Activated CD4-positive, alpha-beta T cell treated with anti-CD3 and anti-CD28 coated beads for 36 hours (primary cell): Measurements from ENCODE around the gene OR52E5. TPM values are rescaled to one million over a fixed set of nuclear protein-coding genes. Genes with fewer than 3 reads are reported as not detected.

ENCODE experiments used
- ATAC-seq: fragments of 200-7000 bp; cut with Tn5 transposase; one replicate; pipeline ENCODE4 v1.10.0; 2021; ENCODE audit warnings: mild to moderate bottlenecking, moderate library complexity
- CTCF ChIA-PET: fragments of 350-600 bp; sonication (Branson Sonifier 250); formaldehyde crosslinking; loops from one replicate; lab custom pipeline; 2021; ENCODE audit warnings: antibody characterized with exemption; lab: Charles Lee
- POLR2A ChIA-PET: fragments of 350-600 bp; sonication (Branson Sonifier 250); formaldehyde crosslinking; loops from one replicate; lab custom pipeline; 2021; ENCODE audit warnings: antibody characterized with exemption, inconsistent platforms; lab: Charles Lee
- DNase-seq: peaks from one replicate; pipeline ENCODE4 v3.0.0-alpha.2; 2020
- H3K27ac Mint-ChIP-seq: one replicate; pipeline ENCODE4 v1.8.0; 2021; ENCODE audit warnings: mixed read lengths
- H3K27me3 Mint-ChIP-seq: one replicate; pipeline ENCODE4 v1.8.0; 2021; ENCODE audit warnings: mixed read lengths
- H3K36me3 Mint-ChIP-seq: one replicate; pipeline ENCODE4 v1.8.0; 2021; ENCODE audit warnings: low read depth, mixed read lengths
- H3K4me1 Mint-ChIP-seq: one replicate; pipeline ENCODE4 v1.8.0; 2021; ENCODE audit warnings: mixed read lengths
- H3K4me3 Mint-ChIP-seq: one replicate; pipeline ENCODE4 v1.8.0; 2021; ENCODE audit warnings: mild to moderate bottlenecking, moderate library complexity, mixed read lengths
- H3K9me3 Mint-ChIP-seq: one replicate; pipeline ENCODE4 v1.8.0; 2021; ENCODE audit warnings: low read depth, mixed read lengths
- intact Hi-C, 2 experiments: fragments of 100-400 bp; cut with DNase I in 1 of 2; cut with micrococcal nuclease in 1 of 2; formaldehyde crosslinking; loops; one replicate each; pipeline versions ENCODE4 v1.14.2 to v1.15.1; 2022 to 2024; cut with DNase I, micrococcal nuclease
- total RNA-seq, 2 experiments: library from RNA; stranded (reverse); gene quantifications; one replicate each; pipeline ENCODE4 v1.2.3, GENCODE V29; 2021

OR52E5 gene
- not detected for total RNA-seq

GRCh38 chr11:5892908-5893307 is at the start of gene OR52E5:
TSS of gene OR52E5 (plus strand) at chr11:5893208. CDS start at chr11:5900777, 7,569 bp downstream.
- ChIA-PET POLR2A (no interaction called here), CTCF (interaction anchor here (1.1 kb wide), 1 partner anchor 18 kb away, joined by 4 read pairs; no protein-coding TSS in a partner anchor)
- no peak within 1 kb of the TSS for H3K4me3 Mint-ChIP-seq
- H3K9me3 Mint-ChIP-seq = no peaks in the 10 kb centered on the region
- intact Hi-C loops = loop anchor here (5.0 kb wide), 2 partner anchors 416 to 459 kb away; no protein-coding TSS in a partner anchor
- H3K27ac Mint-ChIP-seq = no peak within 1 kb of the TSS
- DNase-seq = no peak
- H3K36me3 Mint-ChIP-seq = no peaks in the 10 kb centered on the region
- no peak for ATAC-seq
- H3K4me1 Mint-ChIP-seq = no peaks in the 10 kb centered on the region
- peaks cover 6% of the 10 kb centered on the region for H3K27me3 Mint-ChIP-seq

GRCh38 chr11:5846701-5847100 is 46.3 kb upstream of the OR52E5 start:
- H3K4me3 Mint-ChIP-seq = no peak overlapping the region
- DNase-seq (no peak), ATAC-seq (no peak)
- no peaks in the 10 kb centered on the region for H3K36me3 Mint-ChIP-seq
- no peaks in the 10 kb centered on the region for H3K9me3 Mint-ChIP-seq
- H3K27ac Mint-ChIP-seq = no peak overlapping the region
- CTCF ChIA-PET = no interaction called here
- H3K27me3 Mint-ChIP-seq = peaks cover 4% of the 10 kb centered on the region
- POLR2A ChIA-PET = no interaction called here
- H3K4me1 Mint-ChIP-seq = no peaks in the 10 kb centered on the region
- intact Hi-C loops = no loop called here

GRCh38 chr11:5847711-5848110 is 45.3 kb upstream of the OR52E5 start:
- no peak overlapping the region for H3K4me3 Mint-ChIP-seq
- peaks cover 2% of the 10 kb centered on the region for H3K27me3 Mint-ChIP-seq
- ChIA-PET CTCF (no interaction called here), POLR2A (no interaction called here)
- intact Hi-C loops = no loop called here
- no peak for ATAC-seq
- no peak overlapping the region for H3K27ac Mint-ChIP-seq
- no peaks in the 10 kb centered on the region for H3K4me1 Mint-ChIP-seq
- H3K36me3 Mint-ChIP-seq = no peaks in the 10 kb centered on the region
- DNase-seq = no peak
- no peaks in the 10 kb centered on the region for H3K9me3 Mint-ChIP-seq

- H3K36me3 Mint-ChIP-seq = no peaks in the 10 kb centered on the region
- no peak overlapping the region for H3K4me3 Mint-ChIP-seq
- no peak overlapping the region for H3K27ac Mint-ChIP-seq
- ChIA-PET POLR2A (no interaction called here), CTCF (no interaction called here)
- peaks cover 7% of the 10 kb centered on the region for H3K27me3 Mint-ChIP-seq
- DNase-seq (no peak), ATAC-seq (no peak)
- no peaks in the 10 kb centered on the region for H3K4me1 Mint-ChIP-seq
- intact Hi-C loops = no loop called here
- H3K9me3 Mint-ChIP-seq = peaks cover 2% of the 10 kb centered on the region
Measured at GRCh38 chr11:5851002-5851401, 42.0 kb upstream of the OR52E5 start.

- CTCF ChIA-PET = no interaction called here
- peaks cover 2% of the 10 kb centered on the region for H3K9me3 Mint-ChIP-seq
- H3K27ac Mint-ChIP-seq = no peak within 1 kb of the TSS
- H3K4me3 Mint-ChIP-seq = no peak within 1 kb of the TSS
- no peaks in the 10 kb centered on the region for H3K36me3 Mint-ChIP-seq
- no peaks in the 10 kb centered on the region for H3K4me1 Mint-ChIP-seq
- POLR2A ChIA-PET = no interaction called here
- DNase-seq (no peak), ATAC-seq (no peak)
- intact Hi-C loops = no loop called here
- H3K27me3 Mint-ChIP-seq = peaks cover 8% of the 10 kb centered on the region
Measured at GRCh38 chr11:5857590-5857989, 35.4 kb upstream of the OR52E5 start, which contains the start of gene OR52E8. TSS of gene OR52E8 (minus strand) at chr11:5857690. CDS start at chr11:5857690, 0 bp downstream.

- Mint-ChIP-seq H3K27me3 (peaks cover 11% of the 10 kb centered on the region), H3K9me3 (no peaks in the 10 kb centered on the region), H3K27ac (no peak overlapping the region), H3K4me3 (no peak overlapping the region), H3K4me1 (no peaks in the 10 kb centered on the region), H3K36me3 (no peaks in the 10 kb centered on the region)
- ChIA-PET POLR2A (no interaction called here), CTCF (no interaction called here)
- DNase-seq (no peak), ATAC-seq (no peak)
- intact Hi-C loops = no loop called here
Measured at GRCh38 chr11:5865826-5866225, 27.2 kb upstream of the OR52E5 start.

GRCh38 chr11:5878564-5878963 is 14.4 kb upstream of the OR52E5 start:
- Mint-ChIP-seq H3K27me3 (peaks cover 8% of the 10 kb centered on the region), H3K36me3 (no peaks in the 10 kb centered on the region), H3K9me3 (no peaks in the 10 kb centered on the region), H3K27ac (no peak overlapping the region), H3K4me1 (no peaks in the 10 kb centered on the region), H3K4me3 (no peak overlapping the region)
- ATAC-seq (no peak), DNase-seq (no peak)
- intact Hi-C loops = no loop called here
- ChIA-PET POLR2A (no interaction called here), CTCF (interaction anchor here (0.8 kb wide), 1 partner anchor 114 kb away, joined by 4 read pairs; no protein-coding TSS in a partner anchor)

GRCh38 chr11:5880329-5880728 is 12.7 kb upstream of the OR52E5 start, which contains the start of gene OR52E4:
TSS of gene OR52E4 (plus strand) at chr11:5880629. CDS start at chr11:5884293, 3,664 bp downstream.
- Mint-ChIP-seq H3K4me3 (no peak within 1 kb of the TSS), H3K4me1 (no peaks in the 10 kb centered on the region), H3K27me3 (peaks cover 10% of the 10 kb centered on the region), H3K9me3 (no peaks in the 10 kb centered on the region), H3K36me3 (no peaks in the 10 kb centered on the region), H3K27ac (no peak within 1 kb of the TSS)
- ChIA-PET POLR2A (no interaction called here), CTCF (no interaction called here)
- no peak for DNase-seq
- no peak for ATAC-seq
- intact Hi-C loops = no loop called here

- H3K4me3 Mint-ChIP-seq = no peak overlapping the region
- H3K36me3 Mint-ChIP-seq = no peaks in the 10 kb centered on the region
- H3K9me3 Mint-ChIP-seq = no peaks in the 10 kb centered on the region
- no peak for ATAC-seq
- no peaks in the 10 kb centered on the region for H3K4me1 Mint-ChIP-seq
- no peak for DNase-seq
- POLR2A ChIA-PET = no interaction called here
- H3K27ac Mint-ChIP-seq = no peak overlapping the region
- intact Hi-C loops = no loop called here
- CTCF ChIA-PET = interaction anchor here (1.4 kb wide), 1 partner anchor 9 kb away, joined by 4 read pairs; no protein-coding TSS in a partner anchor
- H3K27me3 Mint-ChIP-seq = peaks cover 7% of the 10 kb centered on the region
Measured at GRCh38 chr11:5881756-5882155, 11.3 kb upstream of the OR52E5 start.

GRCh38 chr11:5887172-5887571 is 5.8 kb upstream of the OR52E5 start:
- H3K27ac Mint-ChIP-seq = no peak overlapping the region
- ChIA-PET CTCF (no interaction called here), POLR2A (no interaction called here)
- peaks cover 8% of the 10 kb centered on the region for H3K27me3 Mint-ChIP-seq
- ATAC-seq = no peak
- DNase-seq = no peak
- no peaks in the 10 kb centered on the region for H3K9me3 Mint-ChIP-seq
- H3K4me1 Mint-ChIP-seq = no peaks in the 10 kb centered on the region
- no peaks in the 10 kb centered on the region for H3K36me3 Mint-ChIP-seq
- intact Hi-C loops = no loop called here
- H3K4me3 Mint-ChIP-seq = no peak overlapping the region

- ATAC-seq (no peak), DNase-seq (no peak)
- Mint-ChIP-seq H3K27ac (no peak overlapping the region), H3K4me1 (no peaks in the 10 kb centered on the region), H3K9me3 (no peaks in the 10 kb centered on the region), H3K36me3 (no peaks in the 10 kb centered on the region), H3K27me3 (peaks cover 5% of the 10 kb centered on the region), H3K4me3 (no peak overlapping the region)
- intact Hi-C loops = no loop called here
- ChIA-PET POLR2A (no interaction called here), CTCF (interaction anchor here (0.7 kb wide), 1 partner anchor 25 kb away, joined by 3 read pairs; no protein-coding TSS in a partner anchor)
Measured at GRCh38 chr11:5887661-5888060, 5.3 kb upstream of the OR52E5 start.

GRCh38 chr11:5891216-5891800 is 1.7 kb upstream of the OR52E5 start:
- Mint-ChIP-seq H3K4me3 (no peak overlapping the region), H3K27me3 (peaks cover 5% of the 10 kb centered on the region), H3K9me3 (no peaks in the 10 kb centered on the region), H3K36me3 (no peaks in the 10 kb centered on the region), H3K4me1 (no peaks in the 10 kb centered on the region), H3K27ac (no peak overlapping the region)
- intact Hi-C loops = loop anchor here (1.0 to 5.0 kb wide), 5 partner anchors 291 to 767 kb away; no protein-coding TSS in a partner anchor
- no peak for ATAC-seq
- POLR2A ChIA-PET = no interaction called here
- CTCF ChIA-PET = interaction anchor here (0.5 to 1.2 kb wide), 11 partner anchors 11 to 1296 kb away, joined by 3 to 7 read pairs (median 3); no protein-coding TSS in a partner anchor
- no peak for DNase-seq
